HG03064 (cell line): Measurements from ENCODE around the gene OPRD1.
"Not testable (repeated sequence)": the region's sequence is repeated elsewhere in the genome, so short reads cannot be mapped to it uniquely, and the experiment has no call there.

Experiments used
- ATAC-seq: cut with Tn5 transposase; IDR thresholded peaks from one replicate; pipeline ENCODE4 v1.9.1; 2021; ENCODE audit warnings: low read depth; ENCODE audit not compliant: unreplicated experiment

Gene OPRD1

GRCh38 chr1:28796352-28797211 is 15.4 kb upstream of the OPRD1 start:
- ATAC-seq = no peak

- no peak for ATAC-seq
Measured at GRCh38 chr1:28800324-28800723, 11.6 kb upstream of the OPRD1 start.

- no peak for ATAC-seq
Measured at GRCh38 chr1:28801461-28801860, 10.5 kb upstream of the OPRD1 start.

- ATAC-seq = no peak
Measured at GRCh38 chr1:28803051-28803450, 8.9 kb upstream of the OPRD1 start.

GRCh38 chr1:28803662-28804061 is 8.3 kb upstream of the OPRD1 start:
- ATAC-seq = no peak

- no peak for ATAC-seq
Measured at GRCh38 chr1:28804071-28804470, 7.9 kb upstream of the OPRD1 start.

GRCh38 chr1:28807046-28807445 is 4.9 kb upstream of the OPRD1 start:
- no peak for ATAC-seq

GRCh38 chr1:28807986-28808385 is 4.0 kb upstream of the OPRD1 start:
- ATAC-seq = no peak

GRCh38 chr1:28811369-28811765 is 603 bp upstream of the OPRD1 start:
- ATAC-seq = no peak

GRCh38 chr1:28812669-28813468 is 899 bp downstream of the OPRD1 start:
- no peak for ATAC-seq

GRCh38 chr1:28813931-28814465 is 2.0 kb downstream of the OPRD1 start:
- ATAC-seq = no peak

GRCh38 chr1:28815533-28816185 is 3.7 kb downstream of the OPRD1 start:
- no peak for ATAC-seq

- ATAC-seq = no peak
Measured at GRCh38 chr1:28817133-28817532, 5.2 kb downstream of the OPRD1 start.

- ATAC-seq = no peak
Measured at GRCh38 chr1:28819020-28819419, 7.0 kb downstream of the OPRD1 start.

GRCh38 chr1:28822799-28823198 is 10.8 kb downstream of the OPRD1 start:
- ATAC-seq = no peak

GRCh38 chr1:28824061-28824460 is 12.1 kb downstream of the OPRD1 start:
- not testable (repeated sequence) for ATAC-seq

- ATAC-seq = not testable (repeated sequence)
Measured at GRCh38 chr1:28828227-28828858, 16.4 kb downstream of the OPRD1 start.

- ATAC-seq = no peak
Measured at GRCh38 chr1:28830814-28831213, 18.8 kb downstream of the OPRD1 start.

- ATAC-seq = no peak
Measured at GRCh38 chr1:28832966-28833365, 21.0 kb downstream of the OPRD1 start.

- no peak for ATAC-seq
Measured at GRCh38 chr1:28833381-28833780, 21.4 kb downstream of the OPRD1 start.
